Measurements from ENCODE around the gene G6PC1.
"Not testable (repeated sequence)": the region's sequence is repeated elsewhere in the genome, so short reads cannot be mapped to it uniquely, and the experiment has no call there.

Gene G6PC1

GRCh38 chr17:42901535-42902229 lies 1.1 kb downstream of the G6PC1 start:
- DNase-seq (ENCODE audit: low spot score), result no peak

GRCh38 chr17:42904110-42904469 lies 3.5 kb downstream of the G6PC1 start:
- DNase-seq (ENCODE audit: low spot score), result no peak

GRCh38 chr17:42906772-42907446 lies 6.3 kb downstream of the G6PC1 start:
- no peak for DNase-seq (ENCODE audit: low spot score)

- DNase-seq (ENCODE audit: low spot score), result no peak
Observed at GRCh38 chr17:42908872-42909700, 8.5 kb downstream of the G6PC1 start.

- DNase-seq (ENCODE audit: low spot score), result no peak
Observed at GRCh38 chr17:42913522-42913921, 12.9 kb downstream of the G6PC1 start.

- DNase-seq (ENCODE audit: low spot score), result no peak
Observed at GRCh38 chr17:42913981-42914617, 13.5 kb downstream of the G6PC1 start.

GRCh38 chr17:42915288-42915687 lies 14.7 kb downstream of the G6PC1 start:
- not testable (repeated sequence) for DNase-seq (ENCODE audit: low spot score)

GRCh38 chr17:42916388-42917235 lies 16.0 kb downstream of the G6PC1 start:
- not testable (repeated sequence) for DNase-seq (ENCODE audit: low spot score)

- no peak for DNase-seq (ENCODE audit: low spot score)
Observed at GRCh38 chr17:42917236-42917603, 16.6 kb downstream of the G6PC1 start.

GRCh38 chr17:42918902-42919521 lies 18.4 kb downstream of the G6PC1 start:
- DNase-seq (ENCODE audit: low spot score), result no peak

GRCh38 chr17:42919522-42920077 lies 19.0 kb downstream of the G6PC1 start:
- not testable (repeated sequence) for DNase-seq (ENCODE audit: low spot score)

- DNase-seq (ENCODE audit: low spot score), result no peak
Observed at GRCh38 chr17:42920106-42920900, 19.7 kb downstream of the G6PC1 start.

- DNase-seq (ENCODE audit: low spot score), result no peak
Observed at GRCh38 chr17:42920922-42921321, 20.3 kb downstream of the G6PC1 start.

- no peak for DNase-seq (ENCODE audit: low spot score)
Observed at GRCh38 chr17:42922294-42922693, 21.7 kb downstream of the G6PC1 start.

- not testable (repeated sequence) for DNase-seq (ENCODE audit: low spot score)
Observed at GRCh38 chr17:42923472-42923871, 22.9 kb downstream of the G6PC1 start.

- no peak for DNase-seq (ENCODE audit: low spot score)
Observed at GRCh38 chr17:42924891-42925290, 24.3 kb downstream of the G6PC1 start.

- DNase-seq (ENCODE audit: low spot score), result peak; percentile 85
Observed at GRCh38 chr17:42928714-42929496, 28.3 kb downstream of the G6PC1 start.

- no peak for DNase-seq (ENCODE audit: low spot score)
Observed at GRCh38 chr17:42929497-42929844, 28.9 kb downstream of the G6PC1 start.
